HepG2 (cell line): ENCODE measurements around the gene CLTCL1. TPM values are rescaled to one million over a fixed set of nuclear protein-coding genes. Genes with fewer than 3 reads are reported as not detected.

Experiments used
- ATAC-seq: fragments of 200-7000 bp; cut with Tn5 transposase; 3 replicates; pipeline ENCODE4 v1.9.1; 2020; ENCODE audit warnings: mild to moderate bottlenecking, moderate library complexity
- BruUV-seq: library from RNA; stranded (reverse); fragments of 400-500 nt; replicated peaks from 2 replicates; lab custom pipeline; 2021; lab: Mats Ljungman, UMichigan
- CTCF ChIA-PET: fragments of 300-600 bp; formaldehyde crosslinking; extraction: SDS; loops from one replicate; lab custom pipeline; 2021; ENCODE audit warnings: low total read pairs, inconsistent platforms, low intra/inter-chr PET ratio; lab: Yijun Ruan, JAX
- POLR2A ChIA-PET: fragments of 350-600 bp; sonication (Branson Sonifier 250); formaldehyde crosslinking; loops from one replicate; lab custom pipeline; 2020; ENCODE audit warnings: antibody characterized with exemption, inconsistent platforms; lab: Yijun Ruan, JAX
- DNase-seq: peaks from one replicate; pipeline ENCODE4 v3.0.0-alpha.2; 2015; ENCODE audit warnings: low spot score
- FAIRE-seq: peaks from 3 replicates; lab custom pipeline; 2011; peaks lifted over from hg19 to GRCh38; lab: Jason Lieb, UNC
- H2AFZ ChIP-seq: one replicate; pipeline ENCODE4 v1.6.1; 2011; ENCODE audit warnings: low read length, inconsistent platforms
- H3K27ac ChIP-seq: fragments of 300-600 bp; 3 replicates; pipeline ENCODE4 v1.8.0; 2011; ENCODE audit warnings: mixed run types, mild to moderate bottlenecking, mixed read lengths, low read length, inconsistent platforms; ENCODE audit not compliant: insufficient read depth; ENCODE audit errors: extremely low read length
- H3K27me3 ChIP-seq, 2 experiments: fragments of 200-600 bp in 1 of 2; 2 replicates in 1 of 2; 3 replicates in 1 of 2; pipeline versions ENCODE4 v1.6.0 to v1.8.0; 2011; ENCODE audit warnings: low read length in 2 of 2, mild to moderate bottlenecking in 2 of 2, moderate library complexity in 2 of 2, inconsistent platforms in 1 of 2; ENCODE audit not compliant: insufficient read depth in 2 of 2, control insufficient read depth in 1 of 2
- H3K36me3 ChIP-seq, 2 experiments: fragments of 200-600 bp in 1 of 2; replicated peaks in 1 of 2; 2 replicates in 1 of 2; 3 replicates in 1 of 2; pipeline versions ENCODE4 v1.5.1 to v1.8.0; 2011; ENCODE audit warnings: low read length in 2 of 2, inconsistent platforms in 1 of 2; ENCODE audit not compliant: insufficient read depth in 2 of 2, control insufficient read depth in 1 of 2
- H3K4me1 ChIP-seq: 2 replicates; pipeline ENCODE4 v1.5.1; 2012; ENCODE audit warnings: low read length, inconsistent platforms; ENCODE audit not compliant: insufficient read depth
- H3K4me2 ChIP-seq: 2 replicates; pipeline ENCODE4 v1.6.0; 2011; ENCODE audit warnings: low read depth, low read length, inconsistent platforms
- H3K4me3 ChIP-seq, 3 experiments: fragments of 200-600 bp in 1 of 3; sonication (generic), shearing (Covaris generic) in 1 of 3; replicated peaks in 1 of 3; 2 replicates each; pipeline ENCODE4 v1.5.1; 2011 to 2016; ENCODE audit warnings: low read length in 3 of 3, inconsistent platforms in 2 of 3, low read depth in 2 of 3, mild to moderate bottlenecking in 2 of 3, control low read depth in 1 of 3, mixed read lengths in 1 of 3; ENCODE audit not compliant: insufficient read depth in 1 of 3
- H3K79me2 ChIP-seq: one replicate; pipeline ENCODE4 v1.6.1; 2011; ENCODE audit warnings: low read length, inconsistent platforms; ENCODE audit not compliant: insufficient read depth
- H3K9ac ChIP-seq: 2 replicates; pipeline ENCODE4 v1.6.0; 2011; ENCODE audit warnings: mild to moderate bottlenecking, low read depth, low read length, inconsistent platforms; ENCODE audit not compliant: insufficient read depth
- H3K9me3 ChIP-seq: 2 replicates; pipeline ENCODE4 v1.5.1; 2012; ENCODE audit warnings: mild to moderate bottlenecking, low read length
- H4K20me1 ChIP-seq: 2 replicates; pipeline ENCODE4 v1.6.0; 2011; ENCODE audit warnings: inconsistent platforms, mild to moderate bottlenecking, low read length, moderate library complexity; ENCODE audit not compliant: insufficient read depth
- ASH2L ChIP-seq: fragments of 300-600, 200-600 bp; sonication (generic); IDR thresholded peaks from 2 replicates; pipeline ENCODE4 v1.7.0; 2017; ENCODE audit warnings: low read depth, mild to moderate bottlenecking, moderate library complexity, mixed read lengths, low read length; ENCODE audit not compliant: insufficient read length
- ELF1 ChIP-seq: sonication (generic); formaldehyde crosslinking; IDR thresholded peaks from 2 replicates; pipeline ENCODE4 v1.4.0; 2020; ENCODE audit warnings: missing genetic modification reagents
- HOXA7 ChIP-seq: sonication (generic); formaldehyde crosslinking; IDR thresholded peaks from 2 replicates; pipeline ENCODE4 v1.8.1; 2022; ENCODE audit warnings: mild to moderate bottlenecking, missing genetic modification reagents, moderate library complexity
- SOX13 ChIP-seq, 3 experiments: fragments of 450-650 bp in 1 of 3; sonication (generic) in 1 of 3; formaldehyde crosslinking in 1 of 3; IDR thresholded peaks in 2 of 3; conservative IDR thresholded peaks in 1 of 3; 2 replicates each; pipeline versions ENCODE4 v1.5.0 to v1.6.1; 2016 to 2020; ENCODE audit warnings: antibody characterized with exemption in 1 of 3, mild to moderate bottlenecking in 1 of 3, missing compliant biosample characterization in 1 of 3, missing genetic modification reagents in 1 of 3, moderate library complexity in 1 of 3
- ZNF12 ChIP-seq: sonication (generic); formaldehyde crosslinking; IDR thresholded peaks from 2 replicates; pipeline ENCODE4 v1.5.0; 2020; ENCODE audit warnings: missing genetic modification reagents
- ZNF343 ChIP-seq: sonication (generic); formaldehyde crosslinking; IDR thresholded peaks from 2 replicates; pipeline ENCODE4 v1.4.0; 2020; ENCODE audit warnings: mild to moderate bottlenecking, missing genetic modification reagents
- ZNF850 ChIP-seq: sonication (generic); formaldehyde crosslinking; conservative IDR thresholded peaks from 2 replicates; pipeline ENCODE4 v1.9.0; 2021; ENCODE audit warnings: mild to moderate bottlenecking, missing genetic modification reagents
- WGBS: methylation state at CpG from one replicate; pipeline ENCODE4 v1.1.6; 2017; ENCODE audit warnings: low lambda C conversion rate; 5-methylcytosine and 5-hydroxymethylcytosine counted together
- in situ Hi-C: cut with HindIII; loops from 2 replicates; pipeline ENCODE4 v1.10.0; 2017; ENCODE audit warnings: low pct_unique_long_range_greater_than_20kb; ENCODE audit not compliant: extremely low pct_ligation_motif_present
- intact Hi-C: fragments of 100-400 bp; cut with micrococcal nuclease; formaldehyde crosslinking; loops from one replicate; pipeline ENCODE4 v1.10.0; 2022; ENCODE audit not compliant: unreplicated experiment
- polyA plus RNA-seq, 8 experiments: library from polyadenylated mRNA; depleted of rRNA in 3 of 8; stranded (reverse) in 7 of 8; unstranded in 1 of 8; fragments of >200 nt; fragmentation: Illumina TruSeq in 4 of 8; extraction: Trizol in 4 of 8; gene quantifications; 2 replicates each; pipeline versions ENCODE4 v1.2.1 to v1.2.3, GENCODE V29; 2011 to 2016; ENCODE audit warnings: low read depth in 4 of 8, missing spikeins in 1 of 8, mixed read lengths in 1 of 8; ENCODE audit not compliant: insufficient read depth in 1 of 8
- total RNA-seq, 5 experiments: library from RNA; depleted of rRNA; stranded (reverse); fragments of >200 nt; fragmentation: Illumina TruSeq; extraction: Trizol; gene quantifications; 2 replicates each; pipeline ENCODE4 v1.2.3, GENCODE V29; 2016; ENCODE audit warnings: low read depth in 1 of 5
- TF ChIP-seq, protein P1 (sequence below): sonication (generic); formaldehyde crosslinking; IDR thresholded peaks from 2 replicates; pipeline ENCODE4 v1.4.0; 2020; ENCODE audit warnings: missing genetic modification reagents, borderline replicate concordance
- TF ChIP-seq, protein P2 (sequence below): sonication (generic); formaldehyde crosslinking; IDR thresholded peaks from 2 replicates; pipeline ENCODE4 v1.9.0; 2022; ENCODE audit warnings: low read depth, missing genetic modification reagents
- TF ChIP-seq, protein P3 (sequence below): sonication (generic); formaldehyde crosslinking; IDR thresholded peaks from 2 replicates; pipeline ENCODE4 v1.5.1; 2020; ENCODE audit warnings: missing genetic modification reagents, mild to moderate bottlenecking, borderline replicate concordance
- TF ChIP-seq, protein P4 (sequence below): sonication (generic); formaldehyde crosslinking; IDR thresholded peaks from 2 replicates; pipeline ENCODE4 v1.8.0; 2022; ENCODE audit warnings: mild to moderate bottlenecking, missing genetic modification reagents, borderline replicate concordance
- TF ChIP-seq, protein P5 (sequence below): sonication (generic); formaldehyde crosslinking; IDR thresholded peaks from 2 replicates; pipeline ENCODE4 v1.4.0; 2020; ENCODE audit warnings: missing genetic modification reagents, mild to moderate bottlenecking, borderline replicate concordance

The CLTCL1 gene
- total and polyA plus RNA-seq, 2 of the 13 experiments (the other 11 are each of a cell fraction or from before 2014, with no cell fraction given): 8.1 to 10.9 TPM

DNA sequence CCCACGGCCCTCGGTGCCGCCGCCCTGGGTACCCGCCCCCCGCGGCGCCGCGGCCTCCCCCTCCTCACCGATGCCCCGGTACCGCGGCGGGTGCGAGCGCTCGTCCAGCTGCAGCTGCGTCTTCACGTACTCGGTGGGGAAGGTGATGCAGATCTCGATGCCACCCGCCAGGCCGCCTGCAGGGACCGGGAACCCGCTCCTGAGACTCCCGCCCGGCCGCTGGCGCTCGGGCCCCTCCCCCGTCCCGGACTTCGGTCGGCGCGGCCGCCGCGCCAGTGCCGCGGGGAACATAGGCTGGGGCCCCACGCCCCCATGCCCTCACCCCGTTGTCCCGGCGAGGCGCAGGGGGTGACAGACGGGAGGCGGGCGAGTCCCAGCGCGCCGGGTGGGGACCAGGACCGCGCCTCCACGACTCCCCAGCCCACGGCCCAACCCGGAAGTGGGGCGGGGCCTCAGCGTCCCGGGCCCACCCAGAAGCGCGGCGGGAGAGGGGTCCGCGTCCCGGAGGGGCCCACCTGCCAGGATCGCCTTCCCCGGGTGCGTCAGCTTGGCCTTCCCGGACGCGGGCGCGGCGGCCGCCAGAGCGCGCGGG is 113.4 kb downstream of the CLTCL1 start:
- intact Hi-C loops: loop anchor here (1.0 to 5.0 kb wide), 2 partner anchors 34 to 254 kb away; partner anchors contain the start of genes ESS2, HIRA and MRPL40
- Histone ChIP-seq H3K27ac (peak overlapping the region; percentile 95), H3K9ac (peak overlapping the region; percentile 90), H3K36me3 (peaks cover 3 to 15% of the 10 kb centered on the region in 2 experiments; a peak in 3 of 5 replicates), H3K4me2 (peak overlapping the region; percentile 95), H4K20me1 (peaks cover 18% of the 10 kb centered on the region), H3K4me3 (peak overlapping the region; percentile 80 to 94 (median 92); a peak in 5 of 6 replicates), H3K9me3 (no peaks in the 10 kb centered on the region), H3K27me3 (no peaks in the 10 kb centered on the region), H2AFZ (no peak overlapping the region), H3K4me1 (peaks cover 61% of the 10 kb centered on the region), H3K79me2 (peaks cover 24% of the 10 kb centered on the region)
- ChIA-PET POLR2A (interaction anchor here (0.5 to 3.6 kb wide), 19 partner anchors 9 to 662 kb away, joined by 3 to 22 read pairs (median 4); partner anchors contain the start of genes C22orf39, CDC45, CLTCL1 and DGCR2), CTCF (no interaction called here)
- ATAC-seq (peak; percentile 6), FAIRE-seq (no peak), DNase-seq (peak; percentile 21)
- WGBS: no CpG with 5 or more reads among the region's 80 CpGs
- no TSS peak for BruUV-seq
- in situ Hi-C loops: no loop called here
- TF ChIP-seq ELF1 (CRISPR knock-in tag): peak; percentile 89
- no peak for TF ChIP-seq HOXA7 (CRISPR knock-in tag)
- TF ChIP-seq ZNF12 (CRISPR knock-in tag): 0 out of 2 replicates have a peak, but pooled peaks have one; percentile 37
- TF ChIP-seq ZNF343: peak; percentile 71; the same call in 1 of the 2 replicates
- TF ChIP-seq SOX13 (IDR thresholded peaks at IDR 0.05): no peak
- TF ChIP-seq SOX13 (CRISPR knock-in tag; conservative IDR thresholded peaks at IDR 0.05 in 1 of 2, IDR thresholded peaks at IDR 0.05 in 1 of 2): 0 out of 4 replicates have a peak, but pooled peaks of 1 of the 2 experiments have one; percentile 5
- TF ChIP-seq, protein P1, sequence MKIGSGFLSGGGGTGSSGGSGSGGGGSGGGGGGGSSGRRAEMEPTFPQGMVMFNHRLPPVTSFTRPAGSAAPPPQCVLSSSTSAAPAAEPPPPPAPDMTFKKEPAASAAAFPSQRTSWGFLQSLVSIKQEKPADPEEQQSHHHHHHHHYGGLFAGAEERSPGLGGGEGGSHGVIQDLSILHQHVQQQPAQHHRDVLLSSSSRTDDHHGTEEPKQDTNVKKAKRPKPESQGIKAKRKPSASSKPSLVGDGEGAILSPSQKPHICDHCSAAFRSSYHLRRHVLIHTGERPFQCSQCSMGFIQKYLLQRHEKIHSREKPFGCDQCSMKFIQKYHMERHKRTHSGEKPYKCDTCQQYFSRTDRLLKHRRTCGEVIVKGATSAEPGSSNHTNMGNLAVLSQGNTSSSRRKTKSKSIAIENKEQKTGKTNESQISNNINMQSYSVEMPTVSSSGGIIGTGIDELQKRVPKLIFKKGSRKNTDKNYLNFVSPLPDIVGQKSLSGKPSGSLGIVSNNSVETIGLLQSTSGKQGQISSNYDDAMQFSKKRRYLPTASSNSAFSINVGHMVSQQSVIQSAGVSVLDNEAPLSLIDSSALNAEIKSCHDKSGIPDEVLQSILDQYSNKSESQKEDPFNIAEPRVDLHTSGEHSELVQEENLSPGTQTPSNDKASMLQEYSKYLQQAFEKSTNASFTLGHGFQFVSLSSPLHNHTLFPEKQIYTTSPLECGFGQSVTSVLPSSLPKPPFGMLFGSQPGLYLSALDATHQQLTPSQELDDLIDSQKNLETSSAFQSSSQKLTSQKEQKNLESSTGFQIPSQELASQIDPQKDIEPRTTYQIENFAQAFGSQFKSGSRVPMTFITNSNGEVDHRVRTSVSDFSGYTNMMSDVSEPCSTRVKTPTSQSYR (CRISPR knock-in tag): peak; percentile 65; the same call in 1 of the 2 replicates
- TF ChIP-seq, protein P2, sequence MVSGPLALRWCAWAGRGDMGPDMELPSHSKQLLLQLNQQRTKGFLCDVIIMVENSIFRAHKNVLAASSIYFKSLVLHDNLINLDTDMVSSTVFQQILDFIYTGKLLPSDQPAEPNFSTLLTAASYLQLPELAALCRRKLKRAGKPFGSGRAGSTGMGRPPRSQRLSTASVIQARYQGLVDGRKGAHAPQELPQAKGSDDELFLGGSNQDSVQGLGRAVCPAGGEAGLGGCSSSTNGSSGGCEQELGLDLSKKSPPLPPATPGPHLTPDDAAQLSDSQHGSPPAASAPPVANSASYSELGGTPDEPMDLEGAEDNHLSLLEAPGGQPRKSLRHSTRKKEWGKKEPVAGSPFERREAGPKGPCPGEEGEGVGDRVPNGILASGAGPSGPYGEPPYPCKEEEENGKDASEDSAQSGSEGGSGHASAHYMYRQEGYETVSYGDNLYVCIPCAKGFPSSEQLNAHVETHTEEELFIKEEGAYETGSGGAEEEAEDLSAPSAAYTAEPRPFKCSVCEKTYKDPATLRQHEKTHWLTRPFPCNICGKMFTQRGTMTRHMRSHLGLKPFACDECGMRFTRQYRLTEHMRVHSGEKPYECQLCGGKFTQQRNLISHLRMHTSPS (CRISPR knock-in tag): 0 out of 2 replicates have a peak, but pooled peaks have one; percentile 28
- TF ChIP-seq, protein P3, sequence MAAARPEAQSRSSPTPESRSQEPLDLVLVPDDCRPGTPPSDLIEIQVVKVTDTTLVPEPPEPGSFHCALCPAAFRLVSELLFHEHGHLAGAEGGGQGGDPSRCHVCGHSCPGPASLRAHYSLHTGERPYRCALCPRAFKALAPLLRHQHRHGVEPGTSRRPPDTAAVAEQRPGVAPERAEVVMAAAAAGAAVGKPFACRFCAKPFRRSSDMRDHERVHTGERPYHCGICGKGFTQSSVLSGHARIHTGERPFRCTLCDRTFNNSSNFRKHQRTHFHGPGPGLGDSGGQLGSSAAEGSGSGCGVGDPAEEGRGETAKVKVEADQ: 0 out of 2 replicates have a peak, but pooled peaks have one; percentile 36
- no peak for TF ChIP-seq ZNF850 (CRISPR knock-in tag)
- TF ChIP-seq, protein P4, sequence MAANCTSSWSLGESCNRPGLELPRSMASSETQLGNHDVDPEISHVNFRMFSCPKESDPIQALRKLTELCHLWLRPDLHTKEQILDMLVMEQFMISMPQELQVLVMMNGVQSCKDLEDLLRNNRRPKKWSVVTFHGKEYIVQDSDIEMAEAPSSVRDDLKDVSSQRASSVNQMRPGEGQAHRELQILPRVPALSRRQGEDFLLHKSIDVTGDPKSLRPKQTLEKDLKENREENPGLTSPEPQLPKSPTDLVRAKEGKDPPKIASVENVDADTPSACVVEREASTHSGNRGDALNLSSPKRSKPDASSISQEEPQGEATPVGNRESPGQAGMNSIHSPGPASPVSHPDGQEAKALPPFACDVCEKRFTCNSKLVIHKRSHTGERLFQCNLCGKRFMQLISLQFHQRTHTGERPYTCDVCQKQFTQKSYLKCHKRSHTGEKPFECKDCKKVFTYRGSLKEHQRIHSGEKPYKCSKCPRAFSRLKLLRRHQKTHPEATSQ (CRISPR knock-in tag): no peak
- TF ChIP-seq, protein P5, sequence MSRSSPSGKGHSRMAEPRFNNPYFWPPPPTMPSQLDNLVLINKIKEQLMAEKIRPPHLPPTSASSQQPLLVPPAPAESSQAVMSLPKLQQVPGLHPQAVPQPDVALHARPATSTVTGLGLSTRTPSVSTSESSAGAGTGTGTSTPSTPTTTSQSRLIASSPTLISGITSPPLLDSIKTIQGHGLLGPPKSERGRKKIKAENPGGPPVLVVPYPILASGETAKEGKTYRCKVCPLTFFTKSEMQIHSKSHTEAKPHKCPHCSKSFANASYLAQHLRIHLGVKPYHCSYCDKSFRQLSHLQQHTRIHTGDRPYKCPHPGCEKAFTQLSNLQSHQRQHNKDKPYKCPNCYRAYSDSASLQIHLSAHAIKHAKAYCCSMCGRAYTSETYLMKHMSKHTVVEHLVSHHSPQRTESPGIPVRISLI (CRISPR knock-in tag): 0 out of 2 replicates have a peak, but pooled peaks have one; percentile 19
- TF ChIP-seq ASH2L: peak; percentile 26
